SKM-1 (cell line): Measurements from ENCODE around the gene ACOT8.
A peak's percentile ranks its signal among the peaks of the same experiment; 100 is the strongest.
"Not testable (repeated sequence)": the region's sequence is repeated elsewhere in the genome, so short reads cannot be mapped to it uniquely, and the experiment has no call there.

Experiments
- DNase-seq: peaks from one replicate; lab custom pipeline; 2025; ENCODE audit not compliant: unreplicated experiment; lab: John Stamatoyannopoulos, UW

ACOT8 gene

DNA sequence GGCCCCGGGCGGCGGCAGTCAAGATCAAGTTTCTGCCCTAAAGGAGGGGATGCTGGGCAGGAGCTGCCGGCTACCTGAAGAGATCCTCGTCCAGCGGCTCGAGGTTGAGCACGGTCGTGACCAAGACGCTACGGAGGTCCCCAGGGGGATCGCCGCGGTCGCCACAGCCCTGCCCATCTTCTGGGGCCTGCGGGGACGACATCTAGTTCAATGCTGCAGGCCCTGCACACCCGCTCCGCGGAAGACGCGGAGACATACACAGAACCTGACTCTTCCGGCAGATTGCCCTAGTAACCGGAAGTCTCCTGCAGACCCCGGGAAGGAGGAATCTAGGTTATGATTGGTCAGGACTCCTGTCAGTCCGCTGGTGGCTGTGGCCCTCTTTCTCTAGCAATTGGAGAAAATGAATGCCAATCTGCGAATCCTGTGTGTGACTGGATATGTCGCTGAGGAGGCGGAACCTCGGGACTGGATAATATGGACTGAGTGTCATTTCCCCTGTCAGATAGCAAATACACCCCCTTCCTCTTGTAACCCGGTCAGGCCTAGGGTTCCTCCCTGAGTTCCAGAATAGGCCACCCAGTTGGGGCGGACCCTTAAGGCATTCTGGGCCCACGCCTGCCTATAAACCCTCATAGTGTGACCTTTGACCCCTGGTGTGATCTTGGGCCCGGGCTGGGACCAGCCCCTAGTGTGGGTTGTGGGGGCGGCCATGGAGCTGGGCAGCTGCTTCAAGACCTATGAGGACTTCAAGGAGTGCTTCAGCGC is at the start of gene ACOT8, which contains the start of gene ZSWIM3:
Gene ACOT8, minus strand, starts transcription at position 279 of the 768 bp plus-strand sequence. Its CDS starts 77 bp downstream, at position 202.
Gene ZSWIM3, plus strand, starts transcription at position 501 of the 768 bp plus-strand sequence. Its CDS starts 212 bp downstream, at position 713.
- peak; percentile 99 for DNase-seq

DNA sequence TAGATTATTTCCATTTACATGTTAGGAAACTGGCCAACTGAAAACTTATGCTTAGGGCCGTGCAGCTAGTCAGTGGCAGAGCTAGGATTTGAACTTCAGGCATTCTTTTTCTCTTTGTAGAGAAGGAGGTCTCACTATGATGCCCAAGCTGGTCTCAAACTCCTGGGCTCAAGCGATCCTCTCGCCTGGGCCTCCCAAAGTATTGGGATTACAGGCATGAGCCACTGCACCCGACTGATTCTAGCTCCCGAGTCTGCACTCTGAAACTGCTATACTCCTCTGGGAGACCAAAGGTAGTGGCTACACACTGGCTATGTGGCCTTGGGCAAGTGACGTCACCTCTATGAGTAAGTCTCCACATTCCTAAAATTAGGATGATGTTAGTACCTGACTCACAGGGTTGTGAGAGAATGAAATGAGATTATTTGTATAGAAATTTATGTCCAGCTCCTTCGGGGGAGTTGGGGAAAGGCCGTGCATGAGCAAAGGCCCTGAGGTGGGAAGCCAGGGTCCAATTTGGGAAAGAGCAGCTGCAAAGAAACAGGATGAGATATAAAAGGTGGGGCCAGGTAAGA is 48.4 kb upstream of the ACOT8 start:
- no peak for DNase-seq

DNA sequence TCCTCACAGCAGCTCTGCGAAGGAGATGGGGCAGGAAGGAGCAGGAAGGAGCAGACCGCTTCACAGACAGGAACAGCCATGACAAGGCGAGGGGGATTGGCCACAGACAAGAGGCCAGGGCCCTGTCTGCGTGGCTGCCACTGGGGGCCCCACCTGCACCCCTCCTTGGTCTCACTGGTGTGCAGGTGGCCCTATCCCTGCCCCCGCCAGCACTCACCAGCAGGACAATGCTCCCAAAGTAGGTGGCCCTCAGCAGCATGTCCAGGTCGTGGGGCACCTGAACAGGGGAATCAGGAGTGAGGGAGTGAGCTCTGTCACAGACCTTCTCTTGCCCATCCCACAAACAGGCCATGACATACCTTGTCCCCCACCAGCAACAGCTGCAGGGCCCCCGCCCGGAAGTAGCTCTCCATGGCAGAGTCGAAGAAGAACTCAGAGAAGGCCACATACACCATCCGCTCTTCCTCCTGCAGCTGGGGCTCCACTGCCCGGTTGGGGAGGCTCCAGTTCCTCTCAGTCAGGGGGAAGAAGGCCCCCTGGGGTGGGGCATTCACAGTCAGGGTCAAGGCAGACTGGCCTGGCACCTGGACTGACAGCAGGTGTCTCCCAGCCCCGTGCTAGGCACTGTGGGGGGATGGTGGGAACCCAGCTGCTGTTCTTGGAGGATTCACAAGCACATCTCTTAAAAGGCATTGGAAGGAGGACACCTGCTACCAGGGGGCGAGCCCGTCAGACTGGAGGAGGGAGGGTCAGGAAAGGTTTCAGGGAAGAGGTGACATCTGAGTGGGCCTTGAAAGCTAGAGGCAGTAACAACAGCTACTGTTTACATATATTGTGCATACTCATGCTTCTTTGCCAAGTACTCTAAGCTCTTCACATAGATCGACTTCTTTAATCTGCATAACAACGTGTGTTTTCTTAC is 47.7 kb upstream of the ACOT8 start:
- DNase-seq, result no peak

GRCh38 chr20:45902199-45902701 is 45.1 kb upstream of the ACOT8 start:
- no peak for DNase-seq

DNA sequence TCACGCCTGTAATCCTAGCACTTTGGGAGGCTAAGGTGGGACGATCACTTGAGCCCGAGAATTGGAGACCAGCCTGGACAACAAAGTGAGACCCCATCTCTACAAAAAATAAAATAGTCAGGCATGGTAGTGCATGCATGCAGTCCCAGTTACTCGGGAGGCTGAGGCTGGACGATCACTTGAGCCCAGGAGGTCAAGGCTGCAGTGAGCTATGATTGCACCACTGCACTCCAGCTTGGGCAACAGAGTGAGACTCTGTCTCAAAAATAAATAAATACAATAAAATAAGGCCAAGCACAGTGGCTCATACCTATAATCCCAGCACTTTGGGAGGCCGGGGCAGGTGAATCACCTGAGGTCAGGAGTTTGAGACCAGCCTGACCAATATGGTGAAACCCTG is 44.1 kb upstream of the ACOT8 start:
- DNase-seq, result not testable (repeated sequence)

- DNase-seq, result no peak
Observed at GRCh38 chr20:45899046-45899835, 42.0 kb upstream of the ACOT8 start.

DNA sequence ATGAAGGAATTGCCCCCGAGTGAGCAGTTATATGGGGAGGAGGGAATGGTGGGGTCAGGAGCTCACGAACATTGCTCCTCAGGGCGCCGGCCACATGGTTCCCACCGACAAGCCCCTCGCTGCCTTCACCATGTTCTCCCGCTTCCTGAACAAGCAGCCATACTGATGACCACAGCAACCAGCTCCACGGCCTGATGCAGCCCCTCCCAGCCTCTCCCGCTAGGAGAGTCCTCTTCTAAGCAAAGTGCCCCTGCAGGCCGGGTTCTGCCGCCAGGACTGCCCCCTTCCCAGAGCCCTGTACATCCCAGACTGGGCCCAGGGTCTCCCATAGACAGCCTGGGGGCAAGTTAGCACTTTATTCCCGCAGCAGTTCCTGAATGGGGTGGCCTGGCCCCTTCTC is 41.1 kb upstream of the ACOT8 start:
- DNase-seq, result no peak

- no peak for DNase-seq
Observed at GRCh38 chr20:45897692-45898091, 40.5 kb upstream of the ACOT8 start.

DNA sequence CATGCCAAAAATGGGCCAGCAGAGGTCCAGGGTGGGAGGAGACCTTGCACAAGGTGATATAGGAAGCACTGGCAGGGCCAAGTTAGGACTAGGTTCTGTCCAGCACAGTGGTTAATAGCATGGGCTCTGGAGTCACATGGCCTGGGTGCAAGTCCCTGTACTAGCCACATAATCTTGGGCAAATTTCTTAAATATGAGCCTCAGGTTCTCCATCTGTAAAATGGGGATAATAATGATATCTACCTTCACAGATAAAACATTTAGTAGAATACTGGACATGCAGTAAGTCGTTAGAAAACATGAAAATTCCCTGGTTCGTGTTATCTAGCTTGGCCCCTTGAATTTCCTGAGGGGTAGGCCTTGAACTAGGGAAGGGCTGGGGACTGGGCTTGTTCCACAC is 40.1 kb upstream of the ACOT8 start:
- no peak for DNase-seq

- no peak for DNase-seq
Observed at GRCh38 chr20:45896641-45897161, 39.5 kb upstream of the ACOT8 start.

DNA sequence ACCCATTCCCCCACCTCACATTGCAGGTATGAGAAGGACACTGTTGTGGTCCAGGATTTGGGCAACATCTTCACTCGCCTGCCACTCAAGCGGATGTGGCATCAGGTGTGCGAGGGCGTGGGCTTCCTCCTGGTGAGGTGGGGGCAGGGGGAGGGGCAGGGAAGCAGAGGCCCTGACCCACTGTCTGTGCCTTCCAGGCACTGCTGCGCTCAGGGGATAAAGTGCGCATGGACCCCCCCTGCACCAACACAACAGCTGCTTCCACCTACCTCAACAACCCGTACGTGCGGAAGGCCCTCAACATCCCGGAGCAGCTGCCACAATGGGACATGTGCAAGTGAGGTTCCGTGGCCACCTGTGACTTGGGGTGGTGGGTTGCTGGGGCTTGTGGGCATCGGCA is 37.6 kb upstream of the ACOT8 start:
- no peak for DNase-seq

DNA sequence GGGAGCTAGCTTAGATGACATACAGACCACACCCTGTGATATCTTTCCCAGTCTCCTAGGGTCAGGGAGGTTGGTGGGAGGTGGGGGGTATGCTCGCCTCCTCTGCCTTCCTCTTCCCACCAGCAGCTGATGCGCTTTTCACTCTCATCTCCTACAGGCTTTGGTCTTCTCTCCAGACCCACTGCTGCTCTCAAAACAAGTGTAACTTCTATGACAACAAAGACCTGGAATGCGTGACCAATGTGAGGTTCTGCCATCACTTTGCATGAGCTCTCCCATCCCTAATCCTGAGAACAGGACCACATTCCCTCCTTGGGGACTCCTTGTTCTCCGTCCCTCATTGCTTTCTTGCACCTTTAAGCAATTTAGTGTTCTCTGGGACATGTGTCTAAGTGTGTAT is 36.6 kb upstream of the ACOT8 start:
- DNase-seq, result no peak

GRCh38 chr20:45892828-45893500 is 35.8 kb upstream of the ACOT8 start:
- DNase-seq, result no peak

GRCh38 chr20:45892049-45892825 is 35.0 kb upstream of the ACOT8 start:
- DNase-seq, result no peak

DNA sequence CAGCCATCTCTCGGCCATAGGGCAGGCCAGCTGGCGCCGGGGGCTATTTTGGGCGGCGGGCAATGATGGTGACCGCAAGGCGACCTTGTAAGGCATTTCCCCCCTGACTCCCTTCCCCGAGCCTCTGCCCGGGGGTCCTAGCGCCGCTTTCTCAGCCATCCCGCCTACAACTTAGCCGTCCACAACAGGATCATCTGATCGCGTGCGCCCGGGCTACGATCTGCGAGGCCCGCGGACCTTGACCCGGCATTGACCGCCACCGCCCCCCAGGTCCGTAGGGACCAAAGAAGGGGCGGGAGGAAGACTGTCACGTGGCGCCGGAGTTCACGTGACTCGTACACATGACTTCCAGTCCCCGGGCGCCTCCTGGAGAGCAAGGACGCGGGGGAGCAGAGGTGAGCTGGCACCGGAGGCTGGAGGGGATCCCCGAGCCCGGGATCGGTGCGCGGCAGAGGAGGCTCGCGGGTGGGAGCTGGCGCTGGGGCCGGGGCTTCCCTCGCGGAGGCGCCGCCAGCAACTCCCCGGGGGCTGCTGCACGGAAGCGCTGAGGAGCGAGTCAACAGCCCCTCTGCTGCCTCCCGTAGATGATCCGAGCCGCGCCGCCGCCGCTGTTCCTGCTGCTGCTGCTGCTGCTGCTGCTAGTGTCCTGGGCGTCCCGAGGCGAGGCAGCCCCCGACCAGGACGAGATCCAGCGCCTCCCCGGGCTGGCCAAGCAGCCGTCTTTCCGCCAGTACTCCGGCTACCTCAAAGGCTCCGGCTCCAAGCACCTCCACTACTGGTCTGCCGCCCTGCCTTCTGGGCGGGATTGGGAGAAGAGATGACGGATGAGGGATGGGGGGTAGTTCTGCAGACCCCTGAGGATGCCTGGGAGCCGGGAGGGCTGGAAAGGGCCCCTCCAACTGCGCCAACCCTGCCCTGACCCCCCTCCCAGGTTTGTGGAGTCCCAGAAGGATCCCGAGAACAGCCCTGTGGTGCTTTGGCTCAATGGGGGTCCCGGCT is 34.1 kb upstream of the ACOT8 start, which contains the start of the genes CTSA and NEURL2:
Gene CTSA, plus strand, starts transcription at position 351 of the 999 bp plus-strand sequence. Its CDS starts 234 bp downstream, at position 585.
Gene NEURL2, minus strand, starts transcription at position 224 of the 999 bp plus-strand sequence. Its CDS starts 217 bp downstream, at position 7.
- DNase-seq, result peak; percentile 48

GRCh38 chr20:45890077-45890984 is 33.1 kb upstream of the ACOT8 start:
- DNase-seq, result peak; percentile 4
